Body of pancreas (tissue), 4 donors: Measurements from ENCODE around the gene EXTL1. TPM values are rescaled to one million over a fixed set of nuclear protein-coding genes. Genes with fewer than 3 reads are reported as not detected.

ENCODE experiments used
- ATAC-seq: fragments of 150-250 bp; one replicate; pipeline ENCODE4 v1.9.1; 2016
- DNase-seq, 4 donors: peaks; one replicate each; pipeline ENCODE4 v3.0.0-alpha.2; 2019
- H3K27ac ChIP-seq, 4 donors: fragments of 200-600 bp; sonication (generic); 1 replicate in 3 of 4; 2 replicates in 1 of 4; pipeline versions ENCODE4 v1.5.1 to v1.6.1; 2016 to 2019; ENCODE audit warnings: mild to moderate bottlenecking in 1 of 4, mixed read lengths in 1 of 4, moderate library complexity in 1 of 4
- H3K27me3 ChIP-seq, 2 donors: fragments of 200-600 bp; sonication (generic); one replicate each; pipeline ENCODE4 v1.6.0; 2016; ENCODE audit warnings: mild to moderate bottlenecking in 1 of 2
- H3K36me3 ChIP-seq, 2 donors: fragments of 200-600 bp; sonication (generic); replicated peaks in 1 of 2; 2 replicates each; pipeline ENCODE4 v1.5.1; 2016; ENCODE audit warnings: low read depth in 2 of 2; ENCODE audit not compliant: insufficient read depth in 1 of 2
- H3K4me1 ChIP-seq: fragments of 200-600 bp; sonication (generic); one replicate; pipeline ENCODE4 v1.6.0; 2016
- H3K4me3 ChIP-seq, 2 donors: fragments of 200-600 bp; sonication (generic); 1 replicate in 1 of 2; 2 replicates in 1 of 2; pipeline ENCODE4 v1.5.1; 2016 to 2019
- H3K9me3 ChIP-seq, 3 donors: fragments of 200-600 bp; sonication (generic); 1 replicate in 2 of 3; 2 replicates in 1 of 3; pipeline ENCODE4 v1.5.1; 2016
- CTCF ChIP-seq, 7 experiments: fragments of 450-650 bp in 4 of 7; fragments of 200-600 bp in 3 of 7; sonication (generic) in 3 of 7; IDR thresholded peaks; one replicate each; pipeline ENCODE4 v1.5.1; 2016 to 2019; ENCODE audit warnings: antibody characterized with exemption in 7 of 7
- POLR2A ChIP-seq, 3 donors: fragments of 450-650 bp; IDR thresholded peaks; one replicate each; pipeline ENCODE4 v1.6.1; 2016; ENCODE audit warnings: antibody characterized with exemption in 3 of 3, mild to moderate bottlenecking in 2 of 3
- WGBS, 2 donors: methylation state at CpG; one replicate each; pipeline ENCODE4 v1.1.5; 2017; 5-methylcytosine and 5-hydroxymethylcytosine counted together
- intact Hi-C: fragments of 100-400 bp; cut with DNase I; formaldehyde crosslinking; loops from one replicate; pipeline ENCODE4 v1.15.1; 2023
- total RNA-seq, 2 donors: library from RNA; depleted of rRNA; stranded (reverse); fragments of >200 nt; gene quantifications; one replicate each; pipeline ENCODE4 v1.1.0, GENCODE V29; 2016

EXTL1 gene
- total RNA-seq, 2 donors from 2014 or later: not detected

- Histone ChIP-seq H3K4me3 (peak overlapping the region; percentile 20 to 49), H3K36me3 (peaks cover 0 to 2% of the 10 kb centered on the region in 2 donors), H3K27me3 (no peaks in the 10 kb centered on the region), H3K9me3 (no peaks in the 10 kb centered on the region), H3K4me1 (peaks cover 75% of the 10 kb centered on the region), H3K27ac (peak overlapping the region; percentile 87 to 96 (median 93))
- peak in 2 of 3 donors; percentile 61 to 77 for TF ChIP-seq POLR2A (IDR thresholded peaks at IDR 0.05)
- TF ChIP-seq CTCF (IDR thresholded peaks at IDR 0.05): no peak
- peak; percentile 81 for ATAC-seq
- intact Hi-C loops: no loop called here
- 14 to 21% methylated on average over 12 to 29 of the region's 29 CpGs for WGBS, 2 donors
- peak; percentile 86 to 91 (median 90) for DNase-seq
Measured at GRCh38 chr1:26044971-26045721, 23.6 kb downstream of the EXTL1 start.

- intact Hi-C loops: no loop called here
- peak; percentile 65 to 76 (median 66) for DNase-seq
- Histone ChIP-seq H3K27me3 (no peaks in the 10 kb centered on the region), H3K4me3 (peak within 1 kb of the TSS; percentile 20 to 49), H3K4me1 (peaks cover 70% of the 10 kb centered on the region), H3K36me3 (peaks cover 0 to 2% of the 10 kb centered on the region in 2 donors), H3K27ac (peak within 1 kb of the TSS; percentile 87 to 96 (median 93)), H3K9me3 (no peaks in the 10 kb centered on the region)
- ATAC-seq: peak; percentile 66
- 2% methylated on average over 44 of the region's 62 CpGs; no CpG with 5 or more reads in 1 of the 2 donors for WGBS, 2 donors
- peak; percentile 70 to 78 (median 78) for TF ChIP-seq POLR2A (IDR thresholded peaks at IDR 0.05)
- no peak for TF ChIP-seq CTCF (IDR thresholded peaks at IDR 0.05)
Measured at GRCh38 chr1:26045722-26046245, 24.2 kb downstream of the EXTL1 start, which contains the start of gene SLC30A2. SLC30A2 (minus strand) TSS chr1:26046118; CDS start chr1:26045896, 222 bp downstream.

- TF ChIP-seq CTCF (IDR thresholded peaks at IDR 0.05): peak in 2 of 7 experiments; percentile 4 to 8
- TF ChIP-seq POLR2A (IDR thresholded peaks at IDR 0.05): no peak
- Histone ChIP-seq H3K27me3 (no peaks in the 10 kb centered on the region), H3K27ac (peak overlapping the region; percentile 87 to 96 (median 93)), H3K4me1 (peaks cover 63% of the 10 kb centered on the region), H3K9me3 (no peaks in the 10 kb centered on the region), H3K36me3 (peaks cover 0 to 2% of the 10 kb centered on the region in 2 donors), H3K4me3 (peak overlapping the region; percentile 20 to 49)
- DNase-seq (peak; percentile 42 to 60 (median 50)), ATAC-seq (peak; percentile 14)
- intact Hi-C loops: no loop called here
- WGBS, 2 donors: 4 to 20% methylated on average over 2 to 50 of the region's 57 CpGs
Measured at GRCh38 chr1:26046246-26047095, 24.9 kb downstream of the EXTL1 start.

GRCh38 chr1:26047278-26047874, 25.8 kb downstream of the EXTL1 start:
- Histone ChIP-seq H3K27me3 (no peaks in the 10 kb centered on the region), H3K4me3 (peak overlapping the region in 1 of 2 donors; percentile 49)

More at GRCh38 chr1:26047278-26047874, 25.8 kb downstream of the EXTL1 start:
- H3K27ac ChIP-seq: no peak overlapping the region
- DNase-seq (no peak), ATAC-seq (no peak)
- no peaks in the 10 kb centered on the region for H3K9me3 ChIP-seq
- 78 to 81% methylated on average over 7 of the region's 7 CpGs for WGBS, 2 donors
- H3K36me3 ChIP-seq: no peaks in the 10 kb centered on the region
- intact Hi-C loops: no loop called here
- TF ChIP-seq CTCF (IDR thresholded peaks at IDR 0.05) (no peak), POLR2A (IDR thresholded peaks at IDR 0.05) (no peak)
- peaks cover 54% of the 10 kb centered on the region for H3K4me1 ChIP-seq
